HEK293 (cell line): ENCODE measurements around the gene CD55.
A peak's percentile ranks its signal among the peaks of the same experiment; 100 is the strongest.

Experiments
- ATF2 ChIP-seq: fragments of 450-650 bp; formaldehyde crosslinking; IDR thresholded peaks from 2 replicates; pipeline ENCODE4 v1.5.1; 2016; ENCODE audit warnings: missing biosample characterization, missing genetic modification characterization, low read depth
- GLI2 ChIP-seq: fragments of 450-650 bp; formaldehyde crosslinking; IDR thresholded peaks from 2 replicates; pipeline ENCODE4; 2017; ENCODE audit warnings: missing biosample characterization, missing genetic modification characterization, low read depth, borderline replicate concordance
- KLF10 ChIP-seq: fragments of 450-650 bp; IDR thresholded peaks from 2 replicates; pipeline ENCODE4 v1.5.1; 2018; ENCODE audit warnings: missing biosample characterization, mild to moderate bottlenecking, missing genetic modification characterization
- KLF8 ChIP-seq: fragments of 450-650 bp; formaldehyde crosslinking; IDR thresholded peaks from 2 replicates; pipeline ENCODE4 v1.5.1; 2016; ENCODE audit warnings: missing biosample characterization, missing genetic modification characterization
- MYNN ChIP-seq: fragments of 450-650 bp; formaldehyde crosslinking; IDR thresholded peaks from 2 replicates; pipeline ENCODE4 v1.5.1; 2016; ENCODE audit warnings: missing biosample characterization, missing genetic modification characterization, borderline replicate concordance
- REPIN1 ChIP-seq: fragments of 450-650 bp; formaldehyde crosslinking; IDR thresholded peaks from 2 replicates; pipeline ENCODE4 v1.5.1; 2017; ENCODE audit warnings: missing biosample characterization, missing genetic modification characterization, low read depth
- TCF7L2 ChIP-seq: IDR thresholded peaks from 2 replicates; pipeline ENCODE4 v1.6.1; 2011; ENCODE audit warnings: low read depth, mild to moderate bottlenecking, inconsistent platforms, low read length, moderate library complexity, borderline replicate concordance
- ZBTB17 ChIP-seq: fragments of 450-650 bp; formaldehyde crosslinking; IDR thresholded peaks from 2 replicates; pipeline ENCODE4 v1.5.1; 2016; ENCODE audit warnings: missing biosample characterization, missing genetic modification characterization
- ZBTB7A ChIP-seq: fragments of 450-650 bp; formaldehyde crosslinking; IDR thresholded peaks from 2 replicates; pipeline ENCODE4 v1.5.1; 2016; ENCODE audit warnings: low read depth, missing biosample characterization, missing genetic modification characterization
- ZFHX2 ChIP-seq: fragments of 450-650 bp; formaldehyde crosslinking; conservative IDR thresholded peaks from 2 replicates; pipeline ENCODE4 v1.5.1; 2016; ENCODE audit warnings: missing biosample characterization, missing genetic modification characterization
- ZFP69B ChIP-seq: fragments of 450-650 bp; formaldehyde crosslinking; IDR thresholded peaks from 2 replicates; pipeline ENCODE4 v1.5.1; 2016; ENCODE audit warnings: missing biosample characterization, missing genetic modification characterization
- ZNF114 ChIP-seq: fragments of 450-650 bp; formaldehyde crosslinking; IDR thresholded peaks from 2 replicates; pipeline ENCODE4 v1.5.0; 2017; ENCODE audit warnings: missing biosample characterization, missing genetic modification characterization
- ZNF121 ChIP-seq: fragments of 450-650 bp; formaldehyde crosslinking; IDR thresholded peaks from 2 replicates; pipeline ENCODE4 v1.5.1; 2016; ENCODE audit warnings: missing biosample characterization, missing genetic modification characterization
- ZNF157 ChIP-seq: fragments of 450-650 bp; formaldehyde crosslinking; IDR thresholded peaks from 2 replicates; pipeline ENCODE4 v1.5.1; 2016; ENCODE audit warnings: missing biosample characterization, missing genetic modification characterization
- ZNF169 ChIP-seq: fragments of 450-650 bp; formaldehyde crosslinking; IDR thresholded peaks from 2 replicates; pipeline ENCODE4 v1.5.1; 2016; ENCODE audit warnings: missing biosample characterization, missing genetic modification characterization
- ZNF175 ChIP-seq: fragments of 450-650 bp; formaldehyde crosslinking; IDR thresholded peaks from 2 replicates; pipeline ENCODE4 v1.5.1; 2016; ENCODE audit warnings: missing biosample characterization, missing genetic modification characterization
- ZNF214 ChIP-seq: fragments of 450-650 bp; formaldehyde crosslinking; IDR thresholded peaks from 2 replicates; pipeline ENCODE4 v1.5.1; 2017; ENCODE audit warnings: missing biosample characterization, mild to moderate bottlenecking, missing genetic modification characterization, borderline replicate concordance
- ZNF239 ChIP-seq: fragments of 450-650 bp; formaldehyde crosslinking; IDR thresholded peaks from 2 replicates; pipeline ENCODE4 v1.5.1; 2016; ENCODE audit warnings: missing biosample characterization, missing genetic modification characterization
- ZNF335 ChIP-seq: fragments of 450-650 bp; formaldehyde crosslinking; conservative IDR thresholded peaks from 2 replicates; pipeline ENCODE4 v1.5.1; 2016; ENCODE audit warnings: missing biosample characterization, missing genetic modification characterization
- ZNF488 ChIP-seq: fragments of 450-650 bp; formaldehyde crosslinking; IDR thresholded peaks from 2 replicates; pipeline ENCODE4 v1.5.1; 2016; ENCODE audit warnings: missing biosample characterization, missing genetic modification characterization
- ZNF510 ChIP-seq: fragments of 450-650 bp; formaldehyde crosslinking; IDR thresholded peaks from 2 replicates; pipeline ENCODE4 v1.5.1; 2018; ENCODE audit warnings: mild to moderate bottlenecking, missing genetic modification characterization, missing biosample characterization; ENCODE audit not compliant: insufficient replicate concordance
- ZNF580 ChIP-seq: fragments of 450-650 bp; formaldehyde crosslinking; IDR thresholded peaks from 2 replicates; pipeline ENCODE4 v1.5.1; 2016; ENCODE audit warnings: missing biosample characterization, missing genetic modification characterization
- ZNF585B ChIP-seq: fragments of 450-650 bp; formaldehyde crosslinking; IDR thresholded peaks from 2 replicates; pipeline ENCODE4 v1.5.1; 2016; ENCODE audit warnings: missing biosample characterization, missing genetic modification characterization
- ZNF596 ChIP-seq: fragments of 450-650 bp; IDR thresholded peaks from 2 replicates; pipeline ENCODE4 v1.5.0; 2018; ENCODE audit warnings: missing biosample characterization, mild to moderate bottlenecking, missing genetic modification characterization, moderate library complexity
- ZNF623 ChIP-seq: fragments of 450-650 bp; formaldehyde crosslinking; IDR thresholded peaks from 2 replicates; pipeline ENCODE4 v1.5.1; 2016; ENCODE audit warnings: missing biosample characterization, missing genetic modification characterization
- ZNF792 ChIP-seq: fragments of 450-650 bp; formaldehyde crosslinking; IDR thresholded peaks from 2 replicates; pipeline ENCODE4 v1.5.1; 2016; ENCODE audit warnings: missing biosample characterization, missing genetic modification characterization
- ZSCAN4 ChIP-seq: fragments of 450-650 bp; formaldehyde crosslinking; IDR thresholded peaks from 2 replicates; pipeline ENCODE4 v1.5.1; 2017; ENCODE audit warnings: missing biosample characterization, missing genetic modification characterization
- TF ChIP-seq, protein P1 (sequence below): fragments of 450-650 bp; IDR thresholded peaks from 2 replicates; pipeline ENCODE4 v1.5.1; 2018; ENCODE audit warnings: missing biosample characterization, missing genetic modification characterization
- TF ChIP-seq, protein P2 (sequence below): fragments of 450-650 bp; formaldehyde crosslinking; IDR thresholded peaks from 2 replicates; pipeline ENCODE4 v1.5.1; 2017; ENCODE audit warnings: missing biosample characterization, missing genetic modification characterization
- TF ChIP-seq, protein P3 (sequence below): fragments of 450-650 bp; formaldehyde crosslinking; IDR thresholded peaks from 2 replicates; pipeline ENCODE4 v1.5.1; 2016; ENCODE audit warnings: missing biosample characterization, missing genetic modification characterization

Gene CD55

GRCh38 chr1:207321079-207321789 is at the start of gene CD55 (continued):
- TF ChIP-seq ZSCAN4 (tag by site-specific recombination) (peak; percentile 16; the same call in 1 of the 2 replicates), ZBTB17 (tag by site-specific recombination) (peak; percentile 75; the same call in 1 of the 2 replicates), ZNF239 (tag by site-specific recombination) (no peak), ZNF169 (tag by site-specific recombination) (0 out of 2 replicates have a peak, but pooled peaks have one; percentile 66), ZNF335 (peak; percentile 95), MYNN (tag by site-specific recombination) (no peak), ZBTB7A (tag by site-specific recombination) (no peak), ZFP69B (tag by site-specific recombination) (peak; percentile 47; the same call in 1 of the 2 replicates), ZNF623 (tag by site-specific recombination) (no peak; the same call in 1 of the 2 replicates), ZNF114 (tag by site-specific recombination) (no peak), ZNF121 (tag by site-specific recombination) (no peak), KLF8 (tag by site-specific recombination) (peak; percentile 96), TCF7L2 (0 out of 2 replicates have a peak, but pooled peaks have one; percentile 42), ZNF792 (no peak), ZNF157 (tag by site-specific recombination) (no peak), KLF10 (tag by site-specific recombination) (peak; percentile 92), ZNF510 (tag by site-specific recombination) (no peak), ZNF214 (tag by site-specific recombination) (no peak), ZNF585B (tag by site-specific recombination) (no peak), ZNF175 (no peak), GLI2 (tag by site-specific recombination) (no peak), ZNF488 (tag by site-specific recombination) (no peak), ATF2 (tag by site-specific recombination) (peak; percentile 63; the same call in 1 of the 2 replicates), ZNF580 (tag by site-specific recombination) (0 out of 2 replicates have a peak, but pooled peaks have one; percentile 31), REPIN1 (tag by site-specific recombination) (no peak), ZNF596 (no peak), ZFHX2 (tag by site-specific recombination) (peak; percentile 40; the same call in 1 of the 2 replicates)
- TF ChIP-seq, protein P1, sequence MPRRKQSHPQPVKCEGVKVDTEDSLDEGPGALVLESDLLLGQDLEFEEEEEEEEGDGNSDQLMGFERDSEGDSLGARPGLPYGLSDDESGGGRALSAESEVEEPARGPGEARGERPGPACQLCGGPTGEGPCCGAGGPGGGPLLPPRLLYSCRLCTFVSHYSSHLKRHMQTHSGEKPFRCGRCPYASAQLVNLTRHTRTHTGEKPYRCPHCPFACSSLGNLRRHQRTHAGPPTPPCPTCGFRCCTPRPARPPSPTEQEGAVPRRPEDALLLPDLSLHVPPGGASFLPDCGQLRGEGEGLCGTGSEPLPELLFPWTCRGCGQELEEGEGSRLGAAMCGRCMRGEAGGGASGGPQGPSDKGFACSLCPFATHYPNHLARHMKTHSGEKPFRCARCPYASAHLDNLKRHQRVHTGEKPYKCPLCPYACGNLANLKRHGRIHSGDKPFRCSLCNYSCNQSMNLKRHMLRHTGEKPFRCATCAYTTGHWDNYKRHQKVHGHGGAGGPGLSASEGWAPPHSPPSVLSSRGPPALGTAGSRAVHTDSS, result no peak
- TF ChIP-seq, protein P2, sequence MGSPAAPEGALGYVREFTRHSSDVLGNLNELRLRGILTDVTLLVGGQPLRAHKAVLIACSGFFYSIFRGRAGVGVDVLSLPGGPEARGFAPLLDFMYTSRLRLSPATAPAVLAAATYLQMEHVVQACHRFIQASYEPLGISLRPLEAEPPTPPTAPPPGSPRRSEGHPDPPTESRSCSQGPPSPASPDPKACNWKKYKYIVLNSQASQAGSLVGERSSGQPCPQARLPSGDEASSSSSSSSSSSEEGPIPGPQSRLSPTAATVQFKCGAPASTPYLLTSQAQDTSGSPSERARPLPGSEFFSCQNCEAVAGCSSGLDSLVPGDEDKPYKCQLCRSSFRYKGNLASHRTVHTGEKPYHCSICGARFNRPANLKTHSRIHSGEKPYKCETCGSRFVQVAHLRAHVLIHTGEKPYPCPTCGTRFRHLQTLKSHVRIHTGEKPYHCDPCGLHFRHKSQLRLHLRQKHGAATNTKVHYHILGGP (tag by site-specific recombination), result 0 out of 2 replicates have a peak, but pooled peaks have one; percentile 39
- TF ChIP-seq, protein P3, sequence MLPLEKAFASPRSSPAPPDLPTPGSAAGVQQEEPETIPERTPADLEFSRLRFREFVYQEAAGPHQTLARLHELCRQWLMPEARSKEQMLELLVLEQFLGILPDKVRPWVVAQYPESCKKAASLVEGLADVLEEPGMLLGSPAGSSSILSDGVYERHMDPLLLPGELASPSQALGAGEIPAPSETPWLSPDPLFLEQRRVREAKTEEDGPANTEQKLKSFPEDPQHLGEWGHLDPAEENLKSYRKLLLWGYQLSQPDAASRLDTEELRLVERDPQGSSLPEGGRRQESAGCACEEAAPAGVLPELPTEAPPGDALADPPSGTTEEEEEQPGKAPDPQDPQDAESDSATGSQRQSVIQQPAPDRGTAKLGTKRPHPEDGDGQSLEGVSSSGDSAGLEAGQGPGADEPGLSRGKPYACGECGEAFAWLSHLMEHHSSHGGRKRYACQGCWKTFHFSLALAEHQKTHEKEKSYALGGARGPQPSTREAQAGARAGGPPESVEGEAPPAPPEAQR, result no peak
